Gastrocnemius medialis (tissue), 4 donors: ENCODE data around the gene NKD2.

Source experiments
- CTCF ChIP-seq, 5 experiments: fragments of 450-650 bp in 3 of 5; fragments of 200-600 bp in 2 of 5; sonication (generic) in 2 of 5; IDR thresholded peaks in 4 of 5; conservative IDR thresholded peaks in 1 of 5; 1 replicate in 4 of 5; 2 replicates in 1 of 5; pipeline ENCODE4 v1.5.1; 2016 to 2019; ENCODE audit warnings: antibody characterized with exemption in 5 of 5, mild to moderate bottlenecking in 3 of 5, moderate library complexity in 3 of 5
- POLR2A ChIP-seq, 2 donors: fragments of 450-650 bp; IDR thresholded peaks; one replicate each; pipeline ENCODE4 v1.6.1; 2017; ENCODE audit warnings: antibody characterized with exemption in 2 of 2, mild to moderate bottlenecking in 2 of 2, moderate library complexity in 2 of 2

GRCh38 chr5:994272-994607 is 14.4 kb upstream of the NKD2 start:
- TF ChIP-seq CTCF (IDR thresholded peaks at IDR 0.05 in 4 of 5, conservative IDR thresholded peaks at IDR 0.05 in 1 of 5) (no peak), POLR2A (IDR thresholded peaks at IDR 0.05) (no peak)
